Omental fat pad (tissue), 4 donors: ENCODE results near the gene CD244. TPM values are rescaled to one million over a fixed set of nuclear protein-coding genes. Genes with fewer than 3 reads are reported as not detected.

ENCODE experiments used
- ATAC-seq: fragments of 150-250 bp; one replicate; pipeline ENCODE4 v1.9.1; 2016; ENCODE audit warnings: mild to moderate bottlenecking, moderate library complexity; ENCODE audit not compliant: low FRiP score
- DNase-seq: peaks from one replicate; pipeline ENCODE4 v3.0.0-alpha.2; 2019; ENCODE audit warnings: low spot score
- CTCF ChIP-seq, 3 donors: fragments of 450-650 bp; IDR thresholded peaks; one replicate each; pipeline ENCODE4 v1.5.1; 2016 to 2017; ENCODE audit warnings: antibody characterized with exemption in 3 of 3, mild to moderate bottlenecking in 3 of 3, moderate library complexity in 2 of 3
- total RNA-seq, 4 donors: library from RNA; depleted of rRNA; stranded (reverse); fragments of >200 nt; gene quantifications; one replicate each; pipeline ENCODE4 v1.1.0, GENCODE V29; 2016

Gene CD244
- total RNA-seq, 4 donors from 2014 or later: 0.84 to 10.3 (median 3.0) TPM

GRCh38 chr1:160827418-160827817 lies 35.3 kb downstream of the CD244 start:
- TF ChIP-seq CTCF (IDR thresholded peaks at IDR 0.05): no peak
- no peak for DNase-seq
- ATAC-seq: no peak

- DNase-seq: no peak
- ATAC-seq: no peak
These were observed 36.1 kb downstream of the CD244 start for GRCh38 chr1:160826546-160826945.

GRCh38 chr1:160823296-160823695 lies 39.4 kb downstream of the CD244 start:
- DNase-seq (no peak), ATAC-seq (no peak)
- no peak for TF ChIP-seq CTCF (IDR thresholded peaks at IDR 0.05)

More at GRCh38 chr1:160826546-160826945, 36.1 kb downstream of the CD244 start:
- no peak for TF ChIP-seq CTCF (IDR thresholded peaks at IDR 0.05)

- TF ChIP-seq CTCF (IDR thresholded peaks at IDR 0.05): no peak
- ATAC-seq: no peak
- no peak for DNase-seq
These were observed 41.1 kb downstream of the CD244 start for GRCh38 chr1:160821627-160822026.

GRCh38 chr1:160819186-160819585 lies 43.5 kb downstream of the CD244 start:
- DNase-seq (no peak), ATAC-seq (no peak)
- no peak for TF ChIP-seq CTCF (IDR thresholded peaks at IDR 0.05)

- DNase-seq: no peak
- TF ChIP-seq CTCF (IDR thresholded peaks at IDR 0.05): no peak
These were observed 44.3 kb downstream of the CD244 start for GRCh38 chr1:160818207-160818937.

GRCh38 chr1:160814856-160815255 lies 47.8 kb downstream of the CD244 start:
- ATAC-seq (no peak), DNase-seq (no peak)
- TF ChIP-seq CTCF (IDR thresholded peaks at IDR 0.05): no peak

More at GRCh38 chr1:160818207-160818937, 44.3 kb downstream of the CD244 start:
- ATAC-seq: no peak
